NCI-H69 (cell line): ENCODE data around the gene FGF14.
A peak's percentile ranks its signal among the peaks of the same experiment; 100 is the strongest.
"Not testable (repeated sequence)": the region's sequence is repeated elsewhere in the genome, so short reads cannot be mapped to it uniquely, and the experiment has no call there.

Experiments used
- DNase-seq: peaks from one replicate; lab custom pipeline; 2025; lab: John Stamatoyannopoulos, UW

The FGF14 gene

DNA sequence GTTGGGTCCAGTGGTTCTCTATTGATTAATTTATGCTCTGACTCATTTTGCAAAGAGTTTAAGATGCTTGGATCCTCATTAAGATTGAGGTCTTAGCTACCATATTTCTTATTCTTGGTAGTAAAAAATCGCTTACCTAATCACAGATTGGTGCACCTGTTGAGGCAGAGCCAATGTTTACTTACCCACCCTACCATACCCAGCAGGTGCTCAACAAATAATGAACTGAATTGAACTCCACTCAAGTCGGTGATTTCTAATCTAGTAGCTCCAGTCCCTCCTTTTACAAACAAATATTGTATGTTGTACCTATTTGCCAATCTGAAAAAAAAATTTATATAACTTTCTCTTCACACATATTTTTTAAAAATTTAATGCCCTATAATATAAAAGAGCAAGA is 361.0 kb downstream of the FGF14 start:
- DNase-seq = peak; percentile 93

DNA sequence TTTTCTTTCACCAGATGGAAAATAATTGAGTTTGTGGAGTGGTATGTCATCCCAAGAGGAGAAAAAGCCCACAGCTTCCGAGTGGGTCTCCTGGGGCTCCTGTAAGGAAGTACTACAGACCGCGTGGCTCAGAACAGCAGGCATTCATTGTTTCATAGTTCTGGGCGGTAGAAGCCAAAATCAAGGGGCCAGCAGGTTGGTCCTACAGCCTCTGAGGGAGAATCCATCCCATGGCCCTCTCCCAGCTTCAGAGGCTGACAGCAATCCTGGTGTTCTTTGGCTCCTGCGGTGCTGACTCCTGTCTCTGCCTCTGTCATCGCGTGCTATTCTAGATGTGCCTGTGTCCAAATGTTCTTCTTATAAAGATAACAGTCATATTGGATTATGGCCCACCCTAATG is 362.6 kb downstream of the FGF14 start:
- DNase-seq = peak; percentile 81

DNA sequence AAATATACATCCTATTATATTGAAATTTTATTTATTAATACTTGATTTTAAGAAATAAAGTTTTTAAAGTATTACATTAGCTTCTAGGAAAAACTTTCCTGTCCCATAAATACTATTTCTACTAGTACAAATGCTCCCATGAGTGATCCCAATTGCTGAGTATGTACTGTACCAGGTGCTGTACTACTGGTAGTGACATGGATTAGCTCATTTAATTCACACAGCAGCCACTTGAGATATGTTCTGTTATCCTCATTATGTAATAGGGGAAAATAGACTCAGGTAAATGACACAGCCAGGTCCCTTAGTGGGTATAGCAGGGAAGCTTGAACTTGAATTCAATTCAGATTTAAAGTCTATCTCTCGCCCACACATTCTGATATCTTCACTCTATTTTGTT is 363.1 kb downstream of the FGF14 start:
- DNase-seq = peak; percentile 55

DNA sequence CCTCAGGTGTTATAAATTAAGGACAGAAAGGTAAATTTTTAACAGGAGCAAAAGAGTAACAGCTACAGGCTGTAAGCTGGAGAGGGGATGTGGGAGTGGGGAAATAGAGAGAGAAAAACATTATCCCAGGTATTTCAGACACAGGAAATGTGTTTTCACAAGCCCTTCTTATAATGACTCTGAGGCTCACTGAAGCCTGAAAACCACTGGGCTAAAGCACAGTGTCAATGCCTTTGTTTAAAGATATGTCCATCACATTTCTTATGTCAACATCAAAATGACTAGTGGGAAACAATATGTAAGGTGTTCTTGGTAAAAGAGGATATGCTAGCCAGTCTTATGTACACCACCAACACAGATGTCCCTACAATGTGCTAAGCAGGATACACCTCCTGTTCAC is 365.9 kb downstream of the FGF14 start:
- DNase-seq = peak; percentile 96

DNA sequence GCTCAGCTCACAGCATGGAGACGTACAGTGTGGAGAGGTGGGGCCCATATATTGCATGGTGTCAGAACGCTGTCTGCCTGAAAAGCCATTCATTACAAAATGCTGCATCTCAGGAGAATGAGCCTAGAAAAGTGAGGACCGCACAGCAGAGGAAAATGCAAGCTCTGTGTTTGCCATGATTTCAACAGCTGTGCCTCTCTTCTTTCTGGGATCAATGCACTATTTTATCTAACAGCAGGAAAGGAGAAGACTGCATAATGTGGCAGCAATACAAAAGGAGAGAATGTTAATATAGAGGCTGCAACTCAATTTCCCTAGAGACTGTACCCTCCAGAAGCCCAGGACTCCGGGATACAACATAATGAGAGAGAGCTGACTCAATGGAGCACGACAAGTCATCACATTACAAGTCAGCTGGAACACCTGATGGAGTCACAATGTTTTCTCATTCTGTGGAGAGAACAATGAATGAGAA is 368.0 kb downstream of the FGF14 start:
- peak; percentile 97 for DNase-seq

DNA sequence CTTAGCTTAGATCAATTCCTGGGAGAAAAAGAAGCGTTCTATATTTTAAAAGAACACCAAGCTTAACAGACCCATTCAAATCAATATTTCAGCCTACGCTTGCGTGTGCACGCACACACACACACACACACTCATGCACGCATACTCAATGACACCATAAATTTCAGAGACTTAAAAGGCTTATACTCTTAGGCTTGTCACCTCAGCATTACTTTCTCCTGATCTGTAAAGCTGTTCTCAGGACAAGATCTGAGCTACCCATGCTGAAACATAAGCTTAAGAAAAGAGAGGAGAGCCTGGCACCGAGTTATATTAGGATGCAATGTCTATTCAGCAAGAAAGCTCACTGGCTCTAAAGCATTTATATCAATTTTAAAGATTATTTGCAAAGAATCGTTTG is 368.5 kb downstream of the FGF14 start:
- DNase-seq = no peak

DNA sequence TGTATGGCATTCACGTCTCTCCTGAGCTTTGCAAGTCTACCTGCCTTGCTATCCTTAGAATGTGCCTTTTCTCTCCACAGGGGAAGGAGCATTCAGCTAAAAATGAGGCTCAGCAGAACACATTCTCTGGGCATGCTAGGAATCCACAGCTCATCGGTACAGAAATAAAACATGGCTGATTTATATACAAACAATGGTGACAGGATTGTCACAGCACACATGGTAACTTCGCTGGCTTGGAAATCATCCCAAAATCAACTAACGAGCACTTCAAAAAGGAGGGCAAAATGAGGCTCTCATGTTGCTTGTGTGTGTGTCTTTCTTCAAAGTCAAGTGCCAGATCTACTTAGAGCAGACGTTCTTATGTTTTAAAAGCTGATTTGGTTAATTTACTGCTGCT is 373.0 kb downstream of the FGF14 start:
- DNase-seq = peak; percentile 54

DNA sequence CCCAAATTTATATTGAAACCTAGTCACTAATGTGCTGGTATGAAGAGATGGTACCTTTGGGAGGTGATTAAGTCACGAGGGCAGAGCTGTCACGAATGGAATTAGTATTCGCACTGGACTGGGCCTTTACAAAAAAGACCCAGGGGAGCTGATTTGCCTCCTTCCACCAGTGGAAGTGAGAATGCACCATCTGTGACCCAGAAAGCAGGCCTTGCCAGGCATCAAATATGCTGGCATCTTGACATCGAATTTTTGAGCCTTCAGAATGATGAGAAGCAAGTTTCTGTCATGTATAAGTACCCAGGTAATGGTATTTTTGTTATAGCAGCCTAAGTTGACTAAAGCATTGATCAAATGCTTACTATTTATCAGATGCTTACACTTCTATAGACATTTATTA is 373.6 kb downstream of the FGF14 start:
- DNase-seq = peak; percentile 36

DNA sequence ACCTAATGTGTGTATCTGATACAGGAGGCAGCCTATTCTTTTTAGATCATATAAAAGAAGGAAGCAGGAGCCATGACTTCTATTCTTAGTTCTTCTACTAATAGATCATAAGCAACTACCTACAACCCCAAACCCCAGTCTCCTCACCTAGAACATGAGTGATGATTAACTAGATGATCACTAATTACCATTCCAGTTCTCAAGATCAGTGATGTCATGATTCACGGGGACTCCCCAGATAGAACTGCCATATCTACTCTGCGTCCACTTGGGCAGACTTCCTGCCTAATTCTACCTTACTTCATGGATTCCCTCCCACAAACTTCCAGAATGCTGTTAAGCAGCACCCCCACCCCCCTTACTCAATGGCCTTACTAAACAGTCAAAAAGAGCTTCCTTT is 380.1 kb downstream of the FGF14 start:
- no peak for DNase-seq

DNA sequence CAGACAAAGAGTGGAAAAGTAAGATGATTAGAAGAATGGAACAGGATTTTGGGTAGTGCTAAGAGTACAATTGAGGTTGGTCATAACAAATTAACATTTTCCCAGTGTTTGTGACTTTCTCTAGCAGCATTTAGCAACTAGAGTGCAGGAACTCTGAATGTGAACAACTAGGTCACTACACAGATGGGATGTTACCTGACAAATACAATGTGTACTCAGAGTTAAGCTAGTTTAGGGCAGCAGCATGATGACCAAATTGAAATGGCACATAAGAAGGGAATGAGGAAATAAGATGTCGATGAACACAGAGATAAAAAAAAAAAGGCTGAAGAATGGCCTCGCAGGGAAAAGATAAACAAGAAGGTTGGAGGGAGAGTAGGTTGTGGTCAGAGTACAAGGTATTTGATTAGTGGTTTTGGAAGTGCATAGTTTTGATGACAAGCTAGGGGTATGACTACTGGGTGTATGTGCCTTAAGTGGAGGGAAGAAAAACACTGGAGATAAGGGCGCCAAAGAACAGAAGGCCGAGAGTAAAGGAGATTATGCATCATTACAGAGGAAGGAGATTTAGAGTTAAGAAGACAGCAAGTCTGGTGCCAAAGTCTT is 381.1 kb downstream of the FGF14 start:
- no peak for DNase-seq

DNA sequence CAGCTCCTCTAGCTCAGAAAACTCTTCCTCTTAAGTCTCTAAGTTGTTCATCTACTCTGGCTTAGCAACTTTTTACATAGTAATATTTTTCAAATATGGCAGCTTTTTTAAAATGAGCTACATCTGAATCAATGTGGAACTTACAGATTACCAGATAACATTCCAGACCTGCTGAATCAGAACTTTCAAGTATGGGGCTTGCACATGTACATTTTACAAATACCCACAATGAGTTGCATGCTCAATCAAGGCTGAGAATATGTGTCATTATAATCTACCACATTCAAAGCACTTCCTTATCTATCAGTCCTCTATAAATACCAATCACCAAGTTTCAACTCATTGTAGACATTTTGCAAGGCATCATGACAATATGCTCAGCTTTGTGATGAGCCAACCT is 383.1 kb downstream of the FGF14 start:
- no peak for DNase-seq

DNA sequence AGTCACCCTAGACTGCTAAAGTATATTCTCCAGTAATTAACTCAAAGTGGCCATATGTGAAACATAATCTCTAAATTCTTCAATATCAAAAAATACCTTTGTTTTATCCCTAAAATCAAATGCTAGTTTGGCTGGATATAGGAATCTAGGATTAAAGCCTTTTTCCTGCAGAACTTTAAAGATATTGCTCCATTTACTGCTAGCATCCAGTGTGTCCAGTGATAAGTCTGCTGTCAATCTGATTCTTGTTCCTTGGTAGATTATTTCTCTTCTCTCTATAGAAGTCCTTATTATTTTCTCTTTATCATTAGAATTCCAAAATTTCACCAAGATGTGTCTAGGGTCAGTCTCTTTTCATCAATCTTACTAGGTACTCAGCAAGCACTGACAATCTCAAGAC is 384.6 kb downstream of the FGF14 start:
- peak; percentile 34 for DNase-seq

DNA sequence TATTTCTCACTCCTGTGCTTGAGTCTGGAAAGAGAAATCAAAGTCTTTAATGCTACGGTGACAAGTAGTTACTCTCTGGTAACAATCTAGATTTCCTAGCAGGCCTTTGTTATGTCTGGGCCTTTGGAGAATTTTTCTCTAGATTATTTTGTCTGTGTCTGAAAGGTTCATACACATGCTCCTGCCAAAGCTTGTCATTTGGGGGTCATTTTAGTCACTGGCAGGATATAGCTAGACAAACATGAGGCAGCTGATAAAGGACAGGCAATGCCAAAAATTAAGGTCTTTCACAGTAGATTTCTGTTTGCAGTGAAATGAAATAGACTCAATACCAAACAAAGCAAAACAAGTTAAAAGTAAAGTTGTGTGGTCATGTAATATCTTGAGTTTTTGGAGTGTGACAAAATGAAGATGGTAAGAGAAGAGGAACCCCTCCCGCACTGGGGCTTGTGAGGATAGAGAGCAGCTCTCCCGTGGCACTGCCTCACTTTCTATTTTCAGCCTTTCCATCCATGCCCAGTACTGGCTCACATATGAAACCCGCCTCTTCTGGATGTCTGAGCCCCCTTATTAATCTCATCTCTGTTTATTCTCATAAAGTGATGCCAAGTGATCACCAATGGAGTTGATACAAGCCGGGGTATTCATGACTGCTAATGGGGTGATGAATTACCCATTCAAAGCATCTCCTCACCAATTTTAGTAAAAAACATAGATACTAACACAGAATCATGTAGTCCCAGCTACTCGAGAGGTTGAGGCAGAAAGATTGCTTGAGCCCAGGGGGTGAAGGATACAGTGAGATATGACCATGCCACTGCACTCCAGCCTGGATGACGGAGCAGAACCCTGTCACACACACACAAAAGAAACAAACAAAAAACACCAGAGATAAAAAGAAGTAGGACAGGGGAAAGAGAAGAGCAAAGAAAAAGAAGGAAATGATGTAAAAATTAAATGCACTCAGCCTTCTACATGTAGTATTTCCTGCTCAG is 389.3 kb downstream of the FGF14 start:
- no peak for DNase-seq

DNA sequence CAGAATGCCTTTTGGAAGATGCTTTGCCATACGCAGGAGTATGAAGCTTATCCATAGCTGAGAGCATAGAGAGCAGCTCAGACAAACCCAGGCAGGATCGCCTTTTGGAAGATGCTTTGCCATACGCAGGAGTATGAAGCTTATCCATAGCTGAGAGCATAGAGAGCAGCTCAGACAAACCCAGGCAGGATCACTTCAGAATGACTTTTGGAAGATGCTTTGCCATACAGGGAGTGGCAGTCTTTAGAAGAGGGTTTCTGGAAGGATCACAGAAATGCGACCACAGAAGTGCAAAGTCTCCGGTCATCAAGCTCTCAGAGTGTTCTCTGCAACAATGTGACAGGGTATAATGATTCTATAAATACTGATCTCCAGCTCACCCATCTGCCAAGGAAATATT is 390.4 kb downstream of the FGF14 start:
- DNase-seq = not testable (repeated sequence)

DNA sequence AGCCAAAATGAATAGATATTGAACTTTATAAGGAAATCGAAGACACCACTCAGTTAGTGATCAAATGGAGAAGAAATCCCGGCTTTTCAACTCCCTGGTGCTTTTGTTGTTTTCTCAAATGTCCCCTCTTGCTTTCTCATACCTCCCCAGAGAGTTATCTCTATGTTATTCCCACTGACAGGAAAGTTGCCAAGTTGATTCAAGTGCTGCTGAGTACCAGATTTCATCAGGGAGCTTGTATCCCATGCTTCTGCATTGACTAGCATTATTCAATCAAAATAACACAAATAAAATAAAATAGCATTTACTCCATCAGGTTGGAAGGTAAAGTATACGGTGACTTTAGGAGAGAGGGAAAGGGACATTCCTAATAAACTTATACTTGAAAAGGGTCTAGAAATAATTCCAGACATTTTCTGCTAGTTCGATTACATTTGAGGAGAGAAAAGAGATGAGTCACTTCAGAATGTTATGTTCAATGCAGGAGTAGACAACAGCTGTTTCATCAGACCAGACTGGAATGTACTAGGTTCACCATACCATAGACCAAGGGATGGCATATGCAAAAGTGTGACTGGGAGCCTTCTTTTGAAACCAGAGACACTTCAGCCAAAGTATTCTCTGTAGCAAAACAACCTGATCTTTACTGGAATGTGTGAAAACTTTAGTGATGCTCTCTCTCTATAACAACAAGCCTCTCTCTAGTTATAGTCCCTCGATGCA is 397.8 kb downstream of the FGF14 start:
- DNase-seq = no peak

DNA sequence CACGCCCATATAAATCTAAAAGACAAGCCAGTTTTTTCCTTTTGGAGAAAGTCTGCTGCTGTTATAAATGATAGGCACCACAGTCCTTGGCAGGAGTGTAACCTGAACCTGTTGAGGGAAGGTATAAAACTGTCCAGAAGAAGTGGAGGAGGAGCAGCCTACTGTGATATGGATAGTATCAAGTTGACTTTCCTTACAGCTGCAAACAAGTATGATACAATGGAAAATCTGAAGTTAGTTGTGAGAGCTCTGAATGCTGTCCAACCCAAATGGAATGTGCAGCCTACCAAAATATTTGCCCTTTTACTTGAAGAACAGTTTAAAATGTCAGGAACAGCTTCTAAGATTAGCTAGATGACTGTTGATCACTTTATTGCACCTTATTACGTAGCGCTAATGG is 399.6 kb downstream of the FGF14 start:
- DNase-seq = no peak

DNA sequence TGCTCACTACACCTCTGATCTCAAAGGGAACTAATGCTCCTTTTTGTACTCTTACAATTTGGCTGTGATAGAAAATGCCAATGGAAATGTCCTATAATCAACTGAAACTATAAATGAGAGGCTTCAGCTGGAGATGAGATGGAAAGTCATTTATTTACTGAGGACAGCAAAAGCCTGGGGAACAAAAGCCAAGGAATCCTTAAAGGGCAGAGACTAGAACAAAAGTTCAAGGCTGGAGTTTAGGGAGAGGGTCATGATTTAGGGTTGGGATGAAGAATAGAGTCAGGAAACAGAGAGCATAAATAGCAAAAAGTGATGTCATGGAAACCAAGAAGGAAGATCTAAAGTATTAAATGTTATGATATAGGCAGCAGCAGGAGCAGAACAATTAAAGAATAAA is 401.1 kb downstream of the FGF14 start:
- DNase-seq = no peak

DNA sequence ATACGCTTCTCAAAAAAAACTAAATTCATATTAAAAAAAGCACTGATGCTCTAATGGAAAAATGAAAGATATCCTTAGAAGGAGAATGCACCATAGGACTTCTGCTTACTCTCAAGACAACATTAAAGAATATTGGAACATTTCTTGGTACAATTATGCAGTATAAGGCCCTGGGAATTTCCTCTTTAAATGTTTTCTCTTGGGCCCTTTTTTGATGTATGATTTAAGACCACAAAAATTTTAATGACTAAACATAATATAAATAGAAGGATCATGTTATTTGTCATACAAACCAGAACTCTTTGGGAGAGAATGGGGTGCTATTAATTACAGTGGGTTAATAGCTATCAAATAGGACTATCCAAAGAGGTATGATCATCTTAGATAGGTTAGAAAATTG is 403.7 kb downstream of the FGF14 start:
- no peak for DNase-seq

DNA sequence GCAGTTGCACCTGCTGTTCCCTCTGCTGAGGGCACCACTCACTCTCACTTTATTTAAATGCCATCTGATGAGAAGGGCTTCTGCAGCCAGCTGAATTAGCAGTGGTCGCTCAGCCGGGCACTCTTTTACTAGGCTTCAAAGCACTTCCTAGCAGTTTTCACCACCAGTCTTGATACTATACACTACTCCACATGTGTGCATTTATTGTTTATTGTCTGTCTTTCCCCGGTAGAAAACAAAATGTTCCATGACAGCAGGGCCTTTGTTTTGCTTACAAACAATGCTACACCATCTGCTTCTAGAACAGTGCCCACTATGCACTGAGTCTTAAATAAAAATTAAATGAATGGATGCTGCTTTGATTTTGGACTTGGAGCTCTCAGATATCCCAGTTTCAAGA is 404.9 kb downstream of the FGF14 start:
- DNase-seq = peak; percentile 58

DNA sequence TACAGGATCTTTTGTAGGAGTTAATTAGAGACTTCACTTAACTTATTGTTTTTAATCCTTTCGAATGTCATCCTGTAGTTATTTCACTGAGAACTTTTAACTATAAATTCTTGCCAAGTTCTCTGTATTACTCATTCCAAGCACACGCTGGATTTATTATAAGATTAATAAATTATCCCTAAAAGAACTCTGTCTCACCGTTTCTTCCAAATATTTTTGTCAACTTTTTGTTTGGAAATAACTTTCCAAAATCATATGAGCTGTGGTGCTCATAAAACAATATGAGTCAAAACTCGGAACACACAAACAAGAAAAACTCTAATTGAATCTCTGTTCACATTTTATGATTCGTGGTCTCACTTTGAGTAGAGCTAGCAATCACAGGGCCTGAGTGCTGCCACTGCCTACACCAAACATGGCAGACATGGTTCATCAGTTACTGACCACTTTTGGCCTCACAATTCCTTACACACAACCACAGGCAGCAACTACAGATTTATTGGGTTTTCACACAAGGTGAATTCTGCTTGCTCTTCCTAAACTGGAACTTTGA is 412.0 kb downstream of the FGF14 start:
- no peak for DNase-seq

DNA sequence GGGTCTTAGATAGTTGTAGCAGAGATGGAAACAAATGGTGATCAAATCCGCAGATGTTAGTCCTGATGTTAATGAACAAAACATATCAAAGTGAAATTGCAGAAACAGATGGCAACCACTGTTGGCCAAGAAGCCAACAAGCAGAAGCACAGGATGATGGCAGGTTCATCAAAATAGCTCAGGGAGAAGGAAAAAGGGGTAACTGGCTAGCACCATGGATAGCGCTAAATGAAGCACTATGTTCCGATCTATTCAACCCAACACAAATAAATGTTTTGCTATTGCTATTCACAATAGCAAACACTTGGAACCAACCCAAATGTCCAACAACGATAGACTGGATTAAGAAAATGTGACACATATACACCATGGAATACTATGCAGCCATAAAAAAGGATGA is 413.7 kb downstream of the FGF14 start:
- no peak for DNase-seq

DNA sequence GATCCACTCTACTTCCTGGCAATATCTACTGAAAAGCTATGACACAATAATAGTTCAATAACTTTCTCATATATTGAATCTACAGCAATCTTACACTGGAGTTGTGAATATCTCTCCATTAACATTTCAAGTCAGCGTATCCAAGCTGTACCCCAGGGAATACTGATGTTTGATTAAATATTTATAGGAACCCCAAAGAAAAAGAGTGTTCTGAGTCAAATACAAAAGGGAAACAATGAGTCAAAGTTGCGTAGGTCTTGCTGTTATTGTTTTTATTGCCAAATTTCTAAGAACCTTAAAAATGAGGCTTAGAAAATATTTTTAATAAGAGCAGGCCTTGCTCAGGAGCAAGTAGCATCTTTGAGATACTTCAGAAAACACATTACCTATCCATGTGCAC is 415.5 kb downstream of the FGF14 start:
- no peak for DNase-seq
